SH-SY5Y (cell line): ENCODE data around the gene ARPC5L.

ENCODE experiments used
- GATA2 ChIP-seq: IDR thresholded peaks from 2 replicates; pipeline ENCODE4 v1.6.1; 2011; ENCODE audit warnings: mild to moderate bottlenecking, low read depth, low read length
- GATA3 ChIP-seq: IDR thresholded peaks from 2 replicates; pipeline ENCODE4 v1.6.1; 2011; ENCODE audit warnings: low read depth, mild to moderate bottlenecking, low read length, moderate library complexity

DNA sequence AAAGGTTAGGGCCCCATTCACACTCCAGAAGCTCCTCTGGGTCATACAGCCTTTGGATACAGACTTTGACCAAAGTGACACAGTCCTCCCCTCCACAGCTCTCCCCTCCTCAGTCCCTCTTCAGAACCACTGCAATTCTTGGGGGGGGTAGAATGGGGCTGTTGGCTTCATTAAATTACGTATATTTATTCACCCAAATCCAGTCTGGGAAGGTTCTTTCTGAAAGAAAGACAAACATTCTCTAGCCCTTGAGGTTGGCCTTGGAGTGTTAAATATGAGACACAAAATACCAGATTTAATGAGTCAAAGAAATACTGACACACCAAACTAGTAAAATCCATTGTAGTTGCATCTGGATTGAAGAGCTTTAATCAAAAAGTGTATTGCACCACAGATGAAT lies 16.1 kb downstream of the ARPC5L start:
- TF ChIP-seq GATA2, result no peak
- TF ChIP-seq GATA3, result no peak
